ENCODE data around the gene BPTF. TPM values are rescaled to one million over a fixed set of nuclear protein-coding genes. Genes with fewer than 3 reads are reported as not detected.

BPTF gene
- total and polyA plus RNA-seq, 2 of the 13 experiments (the other 11 are each of a cell fraction or from before 2014, with no cell fraction given) = 43.5 to 66.1 TPM

DNA sequence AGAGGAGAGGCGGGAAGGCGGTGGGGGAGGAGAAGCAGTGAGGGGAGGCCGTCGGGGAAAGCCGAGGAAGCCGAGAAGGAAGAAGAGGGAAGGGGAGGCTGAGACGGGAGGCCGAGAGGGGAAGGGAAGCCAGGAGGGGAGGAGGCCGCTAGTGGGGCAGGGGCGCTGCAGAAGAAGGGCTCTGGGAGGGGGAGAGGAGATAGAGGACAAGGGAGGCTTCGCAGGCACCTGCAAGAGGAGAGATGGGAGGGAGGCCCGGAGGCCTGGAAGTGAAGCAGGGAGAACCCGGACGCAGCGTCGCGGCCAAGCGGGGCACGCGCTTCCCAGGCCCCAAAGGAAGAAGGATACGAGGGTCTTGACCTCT is 168.7 kb downstream of the BPTF start (continued):
- no peak for TF ChIP-seq FOXO4 (CRISPR knock-in tag; conservative IDR thresholded peaks at IDR 0.05)
- TF ChIP-seq ZNF614 (CRISPR knock-in tag; IDR thresholded peaks at IDR 0.05; ENCODE audit: borderline replicate concordance) = no peak
- TF ChIP-seq ZNF274 (CRISPR knock-in tag; IDR thresholded peaks at IDR 0.05) = peak; percentile 73; the same call in 1 of the 2 replicates
- TF ChIP-seq ERF (CRISPR knock-in tag; IDR thresholded peaks at IDR 0.05) = no peak
- no peak for TF ChIP-seq SMARCE1 (IDR thresholded peaks at IDR 0.05; ENCODE audit: borderline replicate concordance)
- TF ChIP-seq LBX2 (CRISPR knock-in tag; IDR thresholded peaks at IDR 0.05; ENCODE audit: borderline replicate concordance) = 0 out of 2 replicates have a peak, but pooled peaks have one; percentile 48
- TF ChIP-seq, protein P1, sequence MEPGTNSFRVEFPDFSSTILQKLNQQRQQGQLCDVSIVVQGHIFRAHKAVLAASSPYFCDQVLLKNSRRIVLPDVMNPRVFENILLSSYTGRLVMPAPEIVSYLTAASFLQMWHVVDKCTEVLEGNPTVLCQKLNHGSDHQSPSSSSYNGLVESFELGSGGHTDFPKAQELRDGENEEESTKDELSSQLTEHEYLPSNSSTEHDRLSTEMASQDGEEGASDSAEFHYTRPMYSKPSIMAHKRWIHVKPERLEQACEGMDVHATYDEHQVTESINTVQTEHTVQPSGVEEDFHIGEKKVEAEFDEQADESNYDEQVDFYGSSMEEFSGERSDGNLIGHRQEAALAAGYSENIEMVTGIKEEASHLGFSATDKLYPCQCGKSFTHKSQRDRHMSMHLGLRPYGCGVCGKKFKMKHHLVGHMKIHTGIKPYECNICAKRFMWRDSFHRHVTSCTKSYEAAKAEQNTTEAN (CRISPR knock-in tag; conservative IDR thresholded peaks at IDR 0.05) = 0 out of 2 replicates have a peak, but pooled peaks have one; percentile 33
- peak; percentile 12; the same call in 1 of the 2 replicates for TF ChIP-seq SAP130 (CRISPR knock-in tag; IDR thresholded peaks at IDR 0.05; ENCODE audit: low read depth)
- peak; percentile 12; the same call in 1 of the 2 replicates for TF ChIP-seq GABPB1 (CRISPR knock-in tag; IDR thresholded peaks at IDR 0.05)
- TF ChIP-seq POGZ (CRISPR knock-in tag; IDR thresholded peaks at IDR 0.05) = peak; percentile 63; the same call in 1 of the 2 replicates
- no peak for TF ChIP-seq MAFF (IDR thresholded peaks at IDR 0.05; ENCODE audit: low read depth, low read length)
- TF ChIP-seq, protein P2, sequence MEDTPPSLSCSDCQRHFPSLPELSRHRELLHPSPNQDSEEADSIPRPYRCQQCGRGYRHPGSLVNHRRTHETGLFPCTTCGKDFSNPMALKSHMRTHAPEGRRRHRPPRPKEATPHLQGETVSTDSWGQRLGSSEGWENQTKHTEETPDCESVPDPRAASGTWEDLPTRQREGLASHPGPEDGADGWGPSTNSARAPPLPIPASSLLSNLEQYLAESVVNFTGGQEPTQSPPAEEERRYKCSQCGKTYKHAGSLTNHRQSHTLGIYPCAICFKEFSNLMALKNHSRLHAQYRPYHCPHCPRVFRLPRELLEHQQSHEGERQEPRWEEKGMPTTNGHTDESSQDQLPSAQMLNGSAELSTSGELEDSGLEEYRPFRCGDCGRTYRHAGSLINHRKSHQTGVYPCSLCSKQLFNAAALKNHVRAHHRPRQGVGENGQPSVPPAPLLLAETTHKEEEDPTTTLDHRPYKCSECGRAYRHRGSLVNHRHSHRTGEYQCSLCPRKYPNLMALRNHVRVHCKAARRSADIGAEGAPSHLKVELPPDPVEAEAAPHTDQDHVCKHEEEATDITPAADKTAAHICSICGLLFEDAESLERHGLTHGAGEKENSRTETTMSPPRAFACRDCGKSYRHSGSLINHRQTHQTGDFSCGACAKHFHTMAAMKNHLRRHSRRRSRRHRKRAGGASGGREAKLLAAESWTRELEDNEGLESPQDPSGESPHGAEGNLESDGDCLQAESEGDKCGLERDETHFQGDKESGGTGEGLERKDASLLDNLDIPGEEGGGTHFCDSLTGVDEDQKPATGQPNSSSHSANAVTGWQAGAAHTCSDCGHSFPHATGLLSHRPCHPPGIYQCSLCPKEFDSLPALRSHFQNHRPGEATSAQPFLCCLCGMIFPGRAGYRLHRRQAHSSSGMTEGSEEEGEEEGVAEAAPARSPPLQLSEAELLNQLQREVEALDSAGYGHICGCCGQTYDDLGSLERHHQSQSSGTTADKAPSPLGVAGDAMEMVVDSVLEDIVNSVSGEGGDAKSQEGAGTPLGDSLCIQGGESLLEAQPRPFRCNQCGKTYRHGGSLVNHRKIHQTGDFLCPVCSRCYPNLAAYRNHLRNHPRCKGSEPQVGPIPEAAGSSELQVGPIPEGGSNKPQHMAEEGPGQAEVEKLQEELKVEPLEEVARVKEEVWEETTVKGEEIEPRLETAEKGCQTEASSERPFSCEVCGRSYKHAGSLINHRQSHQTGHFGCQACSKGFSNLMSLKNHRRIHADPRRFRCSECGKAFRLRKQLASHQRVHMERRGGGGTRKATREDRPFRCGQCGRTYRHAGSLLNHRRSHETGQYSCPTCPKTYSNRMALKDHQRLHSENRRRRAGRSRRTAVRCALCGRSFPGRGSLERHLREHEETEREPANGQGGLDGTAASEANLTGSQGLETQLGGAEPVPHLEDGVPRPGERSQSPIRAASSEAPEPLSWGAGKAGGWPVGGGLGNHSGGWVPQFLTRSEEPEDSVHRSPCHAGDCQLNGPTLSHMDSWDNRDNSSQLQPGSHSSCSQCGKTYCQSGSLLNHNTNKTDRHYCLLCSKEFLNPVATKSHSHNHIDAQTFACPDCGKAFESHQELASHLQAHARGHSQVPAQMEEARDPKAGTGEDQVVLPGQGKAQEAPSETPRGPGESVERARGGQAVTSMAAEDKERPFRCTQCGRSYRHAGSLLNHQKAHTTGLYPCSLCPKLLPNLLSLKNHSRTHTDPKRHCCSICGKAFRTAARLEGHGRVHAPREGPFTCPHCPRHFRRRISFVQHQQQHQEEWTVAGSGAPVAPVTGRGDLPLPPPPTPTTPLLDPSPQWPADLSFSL (CRISPR knock-in tag; IDR thresholded peaks at IDR 0.05) = 0 out of 2 replicates have a peak, but pooled peaks have one; percentile 48
- no peak for TF ChIP-seq SCMH1 (CRISPR knock-in tag; IDR thresholded peaks at IDR 0.05; ENCODE audit: borderline replicate concordance)
- TF ChIP-seq HES4 (CRISPR knock-in tag; IDR thresholded peaks at IDR 0.05; ENCODE audit: borderline replicate concordance) = peak; percentile 65; the same call in 1 of the 2 replicates
- TF ChIP-seq SNAPC4 (CRISPR knock-in tag; IDR thresholded peaks at IDR 0.05) = no peak

Data from HepG2 (cell line).